NT2/D1 (cell line): ENCODE results near the gene LAMB4.

ENCODE experiments used
- DNase-seq: peaks from one replicate; pipeline ENCODE4 v3.0.0-alpha.2; 2011; ENCODE audit warnings: low read depth, low spot score
- H3K27me3 ChIP-seq: 2 replicates; pipeline ENCODE4 v1.6.0; 2011; ENCODE audit warnings: mild to moderate bottlenecking; ENCODE audit not compliant: insufficient read length, insufficient read depth
- H3K36me3 ChIP-seq: 2 replicates; pipeline ENCODE4 v1.6.1; 2011; ENCODE audit warnings: mild to moderate bottlenecking, low read length, mixed read lengths; ENCODE audit not compliant: insufficient read depth, insufficient read length
- H3K4me1 ChIP-seq: 2 replicates; pipeline ENCODE4 v1.5.1; 2011; ENCODE audit not compliant: insufficient read depth, insufficient read length
- H3K4me3 ChIP-seq: 2 replicates; pipeline ENCODE4 v1.5.1; 2011; ENCODE audit warnings: low read depth; ENCODE audit not compliant: insufficient read length
- H3K9ac ChIP-seq: 2 replicates; pipeline ENCODE4 v1.6.0; 2011; ENCODE audit warnings: low read depth; ENCODE audit not compliant: insufficient read length
- H3K9me3 ChIP-seq: 2 replicates; pipeline ENCODE4 v1.5.1; 2011; ENCODE audit warnings: mild to moderate bottlenecking, low read length; ENCODE audit not compliant: insufficient read depth
- SUZ12 ChIP-seq: IDR thresholded peaks from 2 replicates; pipeline ENCODE4 v1.6.1; 2011; ENCODE audit not compliant: insufficient read length, insufficient read depth; ENCODE audit errors: extremely low read depth
- YY1 ChIP-seq: IDR thresholded peaks from 2 replicates; pipeline ENCODE4 v1.6.1; 2011; ENCODE audit not compliant: insufficient read length, insufficient read depth
- ZNF274 ChIP-seq: IDR thresholded peaks from 2 replicates; pipeline ENCODE4 v1.6.1; 2011; ENCODE audit warnings: mild to moderate bottlenecking, low read depth, low read length

The LAMB4 gene

DNA sequence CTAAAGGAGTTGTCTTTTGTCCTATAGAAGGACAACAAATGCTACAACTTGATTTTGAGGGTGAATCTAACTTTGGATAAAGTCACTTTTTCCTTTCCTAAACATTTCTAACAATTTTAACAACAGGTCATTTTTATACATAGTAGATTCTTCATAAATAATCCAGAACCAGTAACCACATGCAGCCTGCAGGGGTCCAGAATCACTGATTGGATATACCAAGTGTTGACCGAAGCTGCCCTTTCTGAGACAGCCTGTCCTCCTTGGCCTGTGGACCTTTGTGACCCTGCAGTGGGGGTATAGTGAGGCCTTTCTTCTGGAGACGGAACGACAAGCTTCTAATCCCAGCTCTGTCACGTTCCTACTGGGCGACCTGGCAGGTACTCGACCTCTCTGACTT lies 34.8 kb upstream of the LAMB4 start:
- H3K36me3 ChIP-seq = no peaks in the 10 kb centered on the region
- no peak overlapping the region for H3K4me3 ChIP-seq
- H3K9me3 ChIP-seq = no peaks in the 10 kb centered on the region
- no peaks in the 10 kb centered on the region for H3K27me3 ChIP-seq
- TF ChIP-seq YY1 = no peak
- TF ChIP-seq SUZ12 = no peak
- TF ChIP-seq ZNF274 = no peak
- DNase-seq = no peak
- no peak overlapping the region for H3K9ac ChIP-seq
- no peaks in the 10 kb centered on the region for H3K4me1 ChIP-seq

GRCh38 chr7:108164342-108164741 lies 34.2 kb upstream of the LAMB4 start:
- H3K9ac ChIP-seq = no peak overlapping the region
- no peaks in the 10 kb centered on the region for H3K36me3 ChIP-seq
- H3K4me1 ChIP-seq = no peaks in the 10 kb centered on the region
- TF ChIP-seq YY1 (no peak), ZNF274 (no peak), SUZ12 (no peak)
- no peaks in the 10 kb centered on the region for H3K9me3 ChIP-seq
- H3K4me3 ChIP-seq = no peak overlapping the region
- no peaks in the 10 kb centered on the region for H3K27me3 ChIP-seq
- DNase-seq = no peak

DNA sequence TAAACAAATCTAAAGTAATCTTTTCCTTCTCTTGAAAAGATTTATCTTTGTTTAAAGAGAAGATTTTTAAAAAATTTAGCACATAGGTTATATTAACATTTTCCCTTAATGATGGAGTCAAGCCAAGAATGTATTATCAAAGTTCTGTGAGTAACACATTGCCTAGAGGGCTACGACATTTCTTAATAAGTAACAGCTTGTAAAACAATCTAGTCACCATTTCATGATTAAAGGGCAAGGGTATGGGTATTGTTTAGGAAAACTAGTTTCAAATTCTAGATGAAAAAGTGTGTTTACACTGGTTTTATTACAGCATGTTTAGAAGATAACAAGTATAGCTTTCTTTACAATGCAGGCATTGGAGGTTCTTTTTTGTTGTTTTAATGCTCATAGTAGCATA lies 28.6 kb upstream of the LAMB4 start:
- no peaks in the 10 kb centered on the region for H3K4me1 ChIP-seq
- no peaks in the 10 kb centered on the region for H3K36me3 ChIP-seq
- TF ChIP-seq ZNF274 = no peak
- no peak for TF ChIP-seq YY1
- TF ChIP-seq SUZ12 = no peak
- no peaks in the 10 kb centered on the region for H3K9me3 ChIP-seq
- DNase-seq = no peak
- H3K9ac ChIP-seq = no peak overlapping the region
- H3K27me3 ChIP-seq = no peaks in the 10 kb centered on the region
- no peak overlapping the region for H3K4me3 ChIP-seq

- no peaks in the 10 kb centered on the region for H3K9me3 ChIP-seq
- no peak for DNase-seq
- no peaks in the 10 kb centered on the region for H3K36me3 ChIP-seq
- TF ChIP-seq ZNF274 (no peak), YY1 (no peak), SUZ12 (no peak)
- no peak overlapping the region for H3K4me3 ChIP-seq
- H3K27me3 ChIP-seq = no peaks in the 10 kb centered on the region
- no peaks in the 10 kb centered on the region for H3K4me1 ChIP-seq
- no peak overlapping the region for H3K9ac ChIP-seq
These were observed 27.6 kb upstream of the LAMB4 start for GRCh38 chr7:108157606-108158335.

DNA sequence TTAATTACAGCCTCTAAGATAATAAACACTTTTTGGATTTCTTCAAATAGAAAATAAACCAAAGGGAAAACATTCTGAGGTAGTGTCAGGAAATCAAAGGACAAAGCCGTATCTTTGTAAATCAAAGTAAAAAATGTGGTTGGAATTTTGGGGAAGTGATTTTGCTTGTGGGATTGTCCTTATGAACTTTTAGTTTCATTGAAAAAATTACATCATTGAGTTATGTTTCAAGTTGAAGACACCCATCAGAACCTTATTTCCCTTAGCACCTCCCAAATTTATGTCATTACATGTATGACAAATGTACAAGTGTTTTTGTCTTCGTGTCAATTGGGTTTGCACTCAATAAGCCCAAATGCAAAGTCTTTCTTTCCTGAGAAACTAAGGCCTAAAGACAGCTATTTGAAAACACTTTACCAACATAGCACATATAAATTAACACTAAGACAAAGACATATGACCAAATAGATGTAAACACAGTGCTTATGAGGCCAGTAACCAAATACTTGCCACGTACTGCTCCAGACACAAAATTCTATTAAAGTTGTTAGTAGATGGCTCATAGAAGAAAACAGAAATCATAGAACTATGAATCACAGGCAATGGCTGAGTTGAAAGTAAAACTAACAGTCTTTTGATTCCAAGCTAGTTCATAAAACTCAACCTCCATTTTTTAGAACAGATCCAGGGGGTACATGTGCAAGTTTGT lies 26.9 kb upstream of the LAMB4 start:
- H3K9ac ChIP-seq = no peak overlapping the region
- no peaks in the 10 kb centered on the region for H3K4me1 ChIP-seq
- no peaks in the 10 kb centered on the region for H3K36me3 ChIP-seq
- no peaks in the 10 kb centered on the region for H3K9me3 ChIP-seq
- H3K4me3 ChIP-seq = no peak overlapping the region
- DNase-seq = no peak
- H3K27me3 ChIP-seq = no peaks in the 10 kb centered on the region
- TF ChIP-seq ZNF274 = no peak
- TF ChIP-seq SUZ12 = no peak
- TF ChIP-seq YY1 = no peak

DNA sequence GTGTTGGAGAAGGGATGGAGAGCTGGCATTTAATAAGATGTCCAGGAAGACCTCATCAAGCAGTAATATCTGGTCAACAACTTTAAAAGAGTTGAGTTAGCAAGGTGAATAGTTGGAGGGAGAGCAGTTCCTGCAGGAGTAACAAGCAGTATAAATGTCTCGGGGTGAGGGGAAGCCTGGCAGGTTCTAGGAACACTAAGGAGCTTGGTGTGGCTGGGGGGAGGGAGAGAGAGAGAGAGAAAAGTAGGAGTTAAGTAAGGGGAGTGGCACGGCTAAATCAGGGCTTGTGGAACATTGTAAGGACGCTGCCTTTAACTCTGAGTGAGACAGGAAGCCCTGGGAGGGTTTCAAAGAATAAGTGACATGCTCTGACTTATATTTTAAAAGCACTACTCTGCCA lies 22.0 kb upstream of the LAMB4 start:
- H3K36me3 ChIP-seq = no peaks in the 10 kb centered on the region
- no peak overlapping the region for H3K9ac ChIP-seq
- no peak overlapping the region for H3K4me3 ChIP-seq
- no peaks in the 10 kb centered on the region for H3K9me3 ChIP-seq
- H3K27me3 ChIP-seq = no peaks in the 10 kb centered on the region
- TF ChIP-seq YY1 (no peak), ZNF274 (no peak), SUZ12 (no peak)
- DNase-seq = no peak
- H3K4me1 ChIP-seq = no peaks in the 10 kb centered on the region

- no peak overlapping the region for H3K4me3 ChIP-seq
- H3K36me3 ChIP-seq = no peaks in the 10 kb centered on the region
- no peak for DNase-seq
- TF ChIP-seq YY1 = no peak
- TF ChIP-seq SUZ12 = no peak
- no peak for TF ChIP-seq ZNF274
- no peak overlapping the region for H3K9ac ChIP-seq
- no peaks in the 10 kb centered on the region for H3K4me1 ChIP-seq
- H3K27me3 ChIP-seq = no peaks in the 10 kb centered on the region
- no peaks in the 10 kb centered on the region for H3K9me3 ChIP-seq
These were observed 19.7 kb upstream of the LAMB4 start for GRCh38 chr7:108149908-108150307.
